K562 (cell line): ENCODE data around the gene TMEM239. TPM values are rescaled to one million over a fixed set of nuclear protein-coding genes. Genes with fewer than 3 reads are reported as not detected.

Experiments
- ATAC-seq: fragments of 200-7000 bp; cut with Tn5 transposase; 3 replicates; pipeline ENCODE4 v1.9.1; 2020; ENCODE audit warnings: moderate library complexity
- BruUV-seq: library from RNA; stranded (reverse); fragments of 400-500 nt; replicated peaks from 2 replicates; lab custom pipeline; 2021; lab: Mats Ljungman, UMichigan
- CTCF ChIA-PET: fragments of 300-600 bp; formaldehyde crosslinking; extraction: SDS; loops from one replicate; lab custom pipeline; 2021; ENCODE audit warnings: low intra/inter-chr PET ratio; lab: Yijun Ruan, JAX
- POLR2A ChIA-PET: fragments of 300-600, 350-650 bp; sonication (Branson Sonifier 250); formaldehyde crosslinking; extraction: SDS; loops from one replicate; lab custom pipeline; 2021; ENCODE audit warnings: antibody characterized with exemption, inconsistent platforms; lab: Yijun Ruan, JAX
- DNase-seq, 4 experiments: peaks; one replicate each; pipeline versions ENCODE4 v3.0.0 to v3.0.0-alpha.2; 2011 to 2018; ENCODE audit warnings: low spot score in 3 of 4, mixed read lengths in 3 of 4; ENCODE audit errors: extremely low read depth in 1 of 4
- FAIRE-seq: peaks from 2 replicates; lab custom pipeline; 2011; peaks lifted over from hg19 to GRCh38; lab: Jason Lieb, UNC
- H2AFZ ChIP-seq: 2 replicates; pipeline ENCODE4 v1.6.0; 2011; ENCODE audit warnings: low read depth, low read length, control low read depth, inconsistent platforms
- H3K27ac ChIP-seq: fragments of 200-600 bp; 3 replicates; pipeline ENCODE4 v1.8.0; 2011; ENCODE audit warnings: low read depth, mild to moderate bottlenecking, control low read depth, inconsistent platforms, low read length, moderate library complexity, mixed read lengths; ENCODE audit errors: extremely low read depth
- H3K27me3 ChIP-seq, 2 experiments: fragments of 300-600 bp in 1 of 2; 2 replicates in 1 of 2; 3 replicates in 1 of 2; pipeline versions ENCODE4 v1.6.0 to v1.8.0; 2011; ENCODE audit warnings: inconsistent platforms in 2 of 2, low read length in 2 of 2, mild to moderate bottlenecking in 1 of 2, mixed read lengths in 1 of 2, moderate library complexity in 1 of 2; ENCODE audit not compliant: control insufficient read depth in 2 of 2, insufficient read depth in 2 of 2
- H3K36me3 ChIP-seq: fragments of 300-600 bp; 3 replicates; pipeline ENCODE4 v1.8.0; 2011; ENCODE audit warnings: mild to moderate bottlenecking, low read length, inconsistent platforms; ENCODE audit not compliant: control insufficient read depth, insufficient read depth
- H3K4me1 ChIP-seq, 2 experiments: fragments of 200-600 bp in 1 of 2; replicated peaks in 1 of 2; 2 replicates in 1 of 2; 3 replicates in 1 of 2; pipeline versions ENCODE4 v1.5.1 to v1.8.0; 2011; ENCODE audit warnings: inconsistent platforms in 2 of 2, low read length in 2 of 2, mild to moderate bottlenecking in 1 of 2, mixed read lengths in 1 of 2, moderate library complexity in 1 of 2; ENCODE audit not compliant: control insufficient read depth in 2 of 2, insufficient read depth in 2 of 2
- H3K4me2 ChIP-seq: 2 replicates; pipeline ENCODE4 v1.6.1; 2011; ENCODE audit warnings: low read length, control low read depth, inconsistent platforms, mixed read lengths; ENCODE audit not compliant: insufficient read depth
- H3K4me3 ChIP-seq: fragments of 200-600 bp; sonication (generic), shearing (Covaris generic); 2 replicates; pipeline ENCODE4 v1.5.1; 2016; ENCODE audit warnings: control low read depth, inconsistent platforms
- H3K79me2 ChIP-seq: fragments of 200-600 bp; 3 replicates; pipeline ENCODE4 v1.8.0; 2011; ENCODE audit warnings: low read length, inconsistent platforms; ENCODE audit not compliant: control insufficient read depth, insufficient read depth
- H3K9ac ChIP-seq, 2 experiments: 2 replicates each; pipeline versions ENCODE4 v1.6.0 to v1.6.1; 2011; ENCODE audit warnings: low read depth in 2 of 2, low read length in 2 of 2, control low read depth in 1 of 2, inconsistent platforms in 1 of 2, mild to moderate bottlenecking in 1 of 2, mixed read lengths in 1 of 2; ENCODE audit not compliant: insufficient read depth in 1 of 2
- H3K9me1 ChIP-seq: one replicate; pipeline ENCODE4 v1.6.0; 2011; ENCODE audit warnings: inconsistent platforms, mild to moderate bottlenecking, low read length, moderate library complexity; ENCODE audit not compliant: control insufficient read depth, insufficient read depth
- H3K9me3 ChIP-seq: replicated peaks from 2 replicates; pipeline ENCODE4 v1.5.1; 2011; ENCODE audit warnings: low read depth, low read length, inconsistent platforms; ENCODE audit not compliant: control insufficient read depth, insufficient read depth
- H4K20me1 ChIP-seq: replicated peaks from 2 replicates; pipeline ENCODE4 v1.6.1; 2011; ENCODE audit warnings: low read length, inconsistent platforms, mixed read lengths; ENCODE audit not compliant: control insufficient read depth, insufficient read depth
- E2F6 ChIP-seq, 2 experiments: IDR thresholded peaks; 2 replicates each; pipeline ENCODE4 v1.6.1; 2011; ENCODE audit warnings: borderline replicate concordance in 1 of 2, control low read depth in 1 of 2, low read depth in 1 of 2, low read length in 1 of 2, mild to moderate bottlenecking in 1 of 2, mixed read lengths in 1 of 2, moderate library complexity in 1 of 2; ENCODE audit not compliant: insufficient read depth in 1 of 2, insufficient read length in 1 of 2, poor library complexity in 1 of 2, severe bottlenecking in 1 of 2; ENCODE audit errors: extremely low read depth in 1 of 2
- EGR1 ChIP-seq: fragments of 450-650 bp; conservative IDR thresholded peaks from 2 replicates; pipeline ENCODE4 v1.6.1; 2017; ENCODE audit warnings: mild to moderate bottlenecking
- HMGN3 ChIP-seq: IDR thresholded peaks from 2 replicates; pipeline ENCODE4 v1.6.1; 2011; ENCODE audit warnings: borderline replicate concordance, low read depth, mild to moderate bottlenecking, mixed read lengths, low read length; ENCODE audit not compliant: insufficient read length; ENCODE audit errors: extremely low read depth
- HNRNPLL ChIP-seq: fragments of 200-400 bp; formaldehyde crosslinking; IDR thresholded peaks from 2 replicates; pipeline ENCODE4 v1.6.1; 2017; ENCODE audit warnings: low read length, low read depth, mild to moderate bottlenecking; ENCODE audit not compliant: poor library complexity, severe bottlenecking
- KDM2B ChIP-seq: fragments of 250-450 bp; sonication (Bioruptor Pico); IDR thresholded peaks from 2 replicates; pipeline ENCODE4 v1.8.0; 2021; ENCODE audit warnings: mild to moderate bottlenecking, moderate library complexity
- MBD1 ChIP-seq: fragments of 250-450 bp; sonication (Bioruptor Pico); IDR thresholded peaks from 2 replicates; pipeline ENCODE4 v1.8.0; 2022; ENCODE audit warnings: inconsistent platforms
- OTX1 ChIP-seq: fragments of 450-650 bp; formaldehyde crosslinking; IDR thresholded peaks from 2 replicates; pipeline ENCODE4 v1.4.0; 2022; ENCODE audit warnings: mild to moderate bottlenecking
- POLR3A ChIP-seq: IDR thresholded peaks from 2 replicates; pipeline ENCODE4 v1.6.1; 2011; ENCODE audit warnings: borderline replicate concordance, mild to moderate bottlenecking, moderate library complexity; ENCODE audit not compliant: insufficient read length, insufficient read depth; ENCODE audit errors: extremely low read depth
- SIRT6 ChIP-seq: IDR thresholded peaks from one replicate; pipeline ENCODE4 v1.6.1; 2012; ENCODE audit warnings: low read depth, mild to moderate bottlenecking, control low read depth, inconsistent platforms, low read length, moderate library complexity
- SREBF1 ChIP-seq: fragments of 150-350 bp; IDR thresholded peaks from 2 replicates; pipeline ENCODE4 v1.6.1; 2014; ENCODE audit warnings: antibody characterized with exemption, low read depth, low read length, borderline replicate concordance
- TCF7 ChIP-seq: sonication (generic); IDR thresholded peaks from 2 replicates; pipeline ENCODE4 v1.6.1; 2016; ENCODE audit warnings: antibody characterized with exemption, borderline replicate concordance
- TEAD4 ChIP-seq, 2 experiments: sonication (generic) in 1 of 2; formaldehyde crosslinking in 1 of 2; IDR thresholded peaks; 2 replicates each; pipeline versions ENCODE4 v1.6.1 to v1.8.0; 2012 to 2022; ENCODE audit warnings: borderline replicate concordance in 1 of 2, inconsistent platforms in 1 of 2, low read length in 1 of 2, mild to moderate bottlenecking in 1 of 2, missing genetic modification reagents in 1 of 2
- U2AF1 ChIP-seq: fragments of 200-400 bp; formaldehyde crosslinking; optimal IDR thresholded peaks from 2 replicates; pipeline ENCODE3; 2017; ENCODE audit warnings: mild to moderate bottlenecking, low read depth, low read length, moderate library complexity
- ZNF589 ChIP-seq: fragments of 200-800 bp; sonication (Bioruptor generic); IDR thresholded peaks from 2 replicates; pipeline ENCODE4 v1.6.1; 2016; ENCODE audit warnings: low read depth, missing genetic modification characterization, missing compliant biosample characterization
- ZNF780A ChIP-seq: fragments of 250-450 bp; sonication (Bioruptor Pico); IDR thresholded peaks from 2 replicates; pipeline ENCODE4 v1.5.0; 2021; ENCODE audit warnings: mild to moderate bottlenecking
- WGBS: fragments of 100-300 bp; shearing (Covaris generic); methylation state at CpG from one replicate; pipeline ENCODE4 v1.1.6; 2016; ENCODE audit warnings: low coverage, mixed read lengths; ENCODE audit not compliant: insufficient coverage; ENCODE audit errors: missing lambda C conversion rate; 5-methylcytosine and 5-hydroxymethylcytosine counted together
- in situ Hi-C: fragments of 300-500 bp; cut with MboI; formaldehyde crosslinking; loops from 4 replicates; pipeline ENCODE4 v1.15.0; 2018; ENCODE audit warnings: inconsistent platforms, mixed read lengths
- intact Hi-C: fragments of 100-400 bp; cut with micrococcal nuclease; formaldehyde crosslinking; loops from 2 replicates; pipeline ENCODE4 v1.14.2; 2022
- polyA plus RNA-seq, 8 experiments: library from polyadenylated mRNA; depleted of rRNA in 4 of 8; stranded (reverse) in 5 of 8; unstranded in 3 of 8; fragments of >200 nt; fragmentation: Nextera tagmentation in 2 of 8; fragmentation: Illumina TruSeq in 1 of 8; extraction: Ambion mirVana in 2 of 8; extraction: Trizol in 1 of 8; gene quantifications; 2 replicates each; pipeline versions ENCODE4 v1.2.1 to v1.2.3, GENCODE V29; 2011 to 2014; ENCODE audit warnings: inconsistent platforms in 1 of 8, missing spikeins in 1 of 8
- total RNA-seq, 7 experiments: library from RNA; depleted of rRNA in 6 of 7; stranded (reverse); fragments of >200 nt in 6 of 7; fragmentation: Illumina TruSeq in 2 of 7; extraction: Trizol in 2 of 7; gene quantifications; 2 replicates each; pipeline versions ENCODE4 v1.2.1 to v1.2.3, GENCODE V29; 2011 to 2021; ENCODE audit warnings: low replicate concordance in 1 of 7
- TF ChIP-seq, protein P1 (sequence below): sonication (generic); formaldehyde crosslinking; IDR thresholded peaks from 2 replicates; pipeline ENCODE4 v1.8.0; 2022; ENCODE audit warnings: mild to moderate bottlenecking, missing genetic modification reagents

TMEM239 gene
- total and polyA plus RNA-seq, 9 of the 15 experiments (the other 6 are each of a cell fraction or from before 2014, with no cell fraction given) = not detected

- H3K9me1 ChIP-seq = no peaks in the 10 kb centered on the region
- ATAC-seq (no peak), DNase-seq (no peak), FAIRE-seq (no peak)
- no peak overlapping the region for H2AFZ ChIP-seq
- no peak overlapping the region for H3K4me3 ChIP-seq
- no peaks in the 10 kb centered on the region for H3K36me3 ChIP-seq
- H3K4me2 ChIP-seq = no peak overlapping the region
- in situ Hi-C loops (loop anchor here (5.0 kb wide), 1 partner anchor 88 kb away; no protein-coding TSS in a partner anchor), intact Hi-C loops (no loop called here)
- no TSS peak for BruUV-seq
- WGBS = 44% methylated on average over 2 of the region's 2 CpGs
- ChIA-PET CTCF (no interaction called here), POLR2A (no interaction called here)
- no peaks in the 10 kb centered on the region for H3K27me3 ChIP-seq
- H3K27ac ChIP-seq = no peak overlapping the region
- no peaks in the 10 kb centered on the region for H3K9me3 ChIP-seq
- no peaks in the 10 kb centered on the region for H4K20me1 ChIP-seq
- peaks cover 5 to 8% of the 10 kb centered on the region in 2 experiments; a peak in 3 of 5 replicates for H3K4me1 ChIP-seq
- peaks cover 3% of the 10 kb centered on the region; the same call in 1 of the 3 replicates for H3K79me2 ChIP-seq
- H3K9ac ChIP-seq = no peak overlapping the region
- TF ChIP-seq ZNF589 (CRISPR knock-in tag) (no peak), TCF7 (no peak), MBD1 (CRISPR knock-in tag) (no peak), U2AF1 (no peak), HMGN3 (no peak), SREBF1 (no peak), E2F6 (IDR thresholded peaks at IDR 0.05; ENCODE audit: borderline replicate concordance in 1 of 2, extremely low read depth in 1 of 2, insufficient read depth in 1 of 2, insufficient read length in 1 of 2, low read depth in 1 of 2, low read length in 1 of 2, poor library complexity in 1 of 2, severe bottlenecking in 1 of 2) (no peak), HNRNPLL (no peak), TEAD4 (IDR thresholded peaks at IDR 0.05; ENCODE audit: low read length) (no peak), TEAD4 (CRISPR knock-in tag; IDR thresholded peaks at IDR 0.05; ENCODE audit: borderline replicate concordance) (no peak), POLR3A (no peak), SIRT6 (no peak), EGR1 (no peak), KDM2B (no peak), ZNF780A (CRISPR knock-in tag) (no peak), OTX1 (CRISPR knock-in tag) (no peak)
- TF ChIP-seq, protein P1, sequence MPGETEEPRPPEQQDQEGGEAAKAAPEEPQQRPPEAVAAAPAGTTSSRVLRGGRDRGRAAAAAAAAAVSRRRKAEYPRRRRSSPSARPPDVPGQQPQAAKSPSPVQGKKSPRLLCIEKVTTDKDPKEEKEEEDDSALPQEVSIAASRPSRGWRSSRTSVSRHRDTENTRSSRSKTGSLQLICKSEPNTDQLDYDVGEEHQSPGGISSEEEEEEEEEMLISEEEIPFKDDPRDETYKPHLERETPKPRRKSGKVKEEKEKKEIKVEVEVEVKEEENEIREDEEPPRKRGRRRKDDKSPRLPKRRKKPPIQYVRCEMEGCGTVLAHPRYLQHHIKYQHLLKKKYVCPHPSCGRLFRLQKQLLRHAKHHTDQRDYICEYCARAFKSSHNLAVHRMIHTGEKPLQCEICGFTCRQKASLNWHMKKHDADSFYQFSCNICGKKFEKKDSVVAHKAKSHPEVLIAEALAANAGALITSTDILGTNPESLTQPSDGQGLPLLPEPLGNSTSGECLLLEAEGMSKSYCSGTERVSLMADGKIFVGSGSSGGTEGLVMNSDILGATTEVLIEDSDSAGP (CRISPR knock-in tag) = no peak
These were observed 29.4 kb downstream of the TMEM239 start for GRCh38 chr20:2845607-2846006.
